Measurements from ENCODE around the gene FSD1L. TPM values are rescaled to one million over a fixed set of nuclear protein-coding genes. Genes with fewer than 3 reads are reported as not detected.

The FSD1L gene
- polyA plus RNA-seq, 1 of the 3 experiments (the other 2 are of a cell fraction), result 0.76 TPM

- peaks cover 0 to 5% of the 10 kb centered on the region in 2 experiments; a peak in 2 of 4 replicates for H3K4me1 ChIP-seq (ENCODE audit: control insufficient read depth in 1 of 2, insufficient read depth in 2 of 2, low read depth in 1 of 2, low read length in 1 of 2)
- peaks cover 3 to 18% of the 10 kb centered on the region in 2 experiments for H3K36me3 ChIP-seq (replicated peaks in 1 of 2; ENCODE audit: control insufficient read depth in 1 of 2, insufficient read depth in 2 of 2, low read length in 1 of 2)
- no peak overlapping the region for H3K4me2 ChIP-seq
- DNase-seq, result no peak
- H3K27ac ChIP-seq (ENCODE audit: low read depth in 2 of 2, low read length in 1 of 2), result no peak overlapping the region
- no peak overlapping the region for H3K9ac ChIP-seq
- no peaks in the 10 kb centered on the region for H3K27me3 ChIP-seq (ENCODE audit: insufficient read depth)
- H3F3A ChIP-seq (replicated peaks; ENCODE audit: insufficient read depth), result peaks cover 4% of the 10 kb centered on the region
- no peak overlapping the region for H3K4me3 ChIP-seq (ENCODE audit: low read depth in 2 of 2, low read length in 1 of 2)
- H2AFZ ChIP-seq (ENCODE audit: low read depth), result no peak overlapping the region
- no peak for TF ChIP-seq REST (IDR thresholded peaks at IDR 0.05; ENCODE audit: low read depth, low read length)
- no peak for TF ChIP-seq MXI1 (IDR thresholded peaks at IDR 0.05; ENCODE audit: low read depth, low read length)
- TF ChIP-seq PBX3 (IDR thresholded peaks at IDR 0.05), result no peak
- TF ChIP-seq JUND (IDR thresholded peaks at IDR 0.05), result no peak
- POLR2A ChIA-PET, result no interaction called here
- peaks cover 10% of the 10 kb centered on the region; the same call in 1 of the 2 replicates for H3K79me2 ChIP-seq (ENCODE audit: insufficient read depth)
- CTCF ChIA-PET, result interaction anchor here (0.6 to 0.7 kb wide), 2 partner anchors 153 to 874 kb away, joined by 3 to 4 read pairs; no protein-coding TSS in a partner anchor
- H3K9me2 ChIP-seq, result no peaks in the 10 kb centered on the region; the same call in 1 of the 2 replicates
- no peaks in the 10 kb centered on the region for H4K20me1 ChIP-seq (ENCODE audit: insufficient read depth)
- H3K9me3 ChIP-seq, result no peaks in the 10 kb centered on the region
- WGBS (ENCODE audit: low lambda C conversion rate), result 95% methylated on average over 10 of the region's 10 CpGs
These were observed 106.2 kb downstream of the FSD1L start for GRCh38 chr9:105554042-105554441.

GRCh38 chr9:105557804-105558610, 110.2 kb downstream of the FSD1L start, which contains the start of gene FKTN:
Gene FKTN (plus strand): TSS chr9:105558131. CDS start chr9:105575033, 16,902 bp downstream.
- 2% methylated on average over 33 of the region's 49 CpGs for WGBS (ENCODE audit: low lambda C conversion rate)
- Histone ChIP-seq H4K20me1 (ENCODE audit: insufficient read depth) (no peaks in the 10 kb centered on the region), H3K9ac (peak within 1 kb of the TSS; percentile 74), H3K27me3 (ENCODE audit: insufficient read depth) (no peaks in the 10 kb centered on the region), H3K4me2 (peak within 1 kb of the TSS; percentile 84), H3K27ac (ENCODE audit: low read depth in 2 of 2, low read length in 1 of 2) (peak within 1 kb of the TSS; percentile 83 to 85), H3K4me1 (ENCODE audit: control insufficient read depth in 1 of 2, insufficient read depth in 2 of 2, low read depth in 1 of 2, low read length in 1 of 2) (peaks cover 0 to 7% of the 10 kb centered on the region in 2 experiments; a peak in 2 of 4 replicates), H3K4me3 (ENCODE audit: low read depth in 2 of 2, low read length in 1 of 2) (peak within 1 kb of the TSS; percentile 81 to 99), H3F3A (replicated peaks; ENCODE audit: insufficient read depth) (peaks cover 4% of the 10 kb centered on the region), H3K36me3 (replicated peaks in 1 of 2; ENCODE audit: control insufficient read depth in 1 of 2, insufficient read depth in 2 of 2, low read length in 1 of 2) (peaks cover 0 to 8% of the 10 kb centered on the region in 2 experiments), H3K9me3 (no peaks in the 10 kb centered on the region; the same call in 1 of the 2 replicates), H2AFZ (ENCODE audit: low read depth) (peak within 1 kb of the TSS; percentile 97), H3K79me2 (ENCODE audit: insufficient read depth) (peaks cover 17% of the 10 kb centered on the region), H3K9me2 (no peaks in the 10 kb centered on the region)
- CTCF ChIA-PET, result interaction anchor here (1.6 kb wide), 1 partner anchor 26 kb away, joined by 4 read pairs; no protein-coding TSS in a partner anchor
- DNase-seq, result peak; percentile 86
- POLR2A ChIA-PET, result no interaction called here
- TF ChIP-seq MXI1 (IDR thresholded peaks at IDR 0.05; ENCODE audit: low read depth, low read length), result peak; percentile 78
- peak; percentile 86 for TF ChIP-seq POLR2AphosphoS5 (IDR thresholded peaks at IDR 0.05; ENCODE audit: low read depth, low read length)
- peak; percentile 31 for TF ChIP-seq CHD2 (IDR thresholded peaks at IDR 0.05; ENCODE audit: low read length, partially characterized antibody)
- peak; percentile 49; the same call in 1 of the 2 replicates for TF ChIP-seq YY1 (IDR thresholded peaks at IDR 0.05; ENCODE audit: low read depth)
- TF ChIP-seq NFIC (IDR thresholded peaks at IDR 0.05; ENCODE audit: borderline replicate concordance), result peak; percentile 56; the same call in 1 of the 2 replicates
- no peak for TF ChIP-seq NRF1 (IDR thresholded peaks at IDR 0.05; ENCODE audit: low read depth, low read length)
- peak; percentile 45; the same call in 1 of the 2 replicates for TF ChIP-seq RCOR1 (IDR thresholded peaks at IDR 0.05; ENCODE audit: low read length)
- TF ChIP-seq MAX (IDR thresholded peaks at IDR 0.05; ENCODE audit: low read depth), result peak; percentile 76
- no peak for TF ChIP-seq FOXM1 (IDR thresholded peaks at IDR 0.05; ENCODE audit: low read depth)
- TF ChIP-seq USF2 (IDR thresholded peaks at IDR 0.05; ENCODE audit: borderline replicate concordance, low read depth, low read length), result no peak
- peak; percentile 31; the same call in 1 of the 2 replicates for TF ChIP-seq TCF12 (IDR thresholded peaks at IDR 0.05)
- no peak for TF ChIP-seq FOXJ3 (CRISPR knock-in tag; IDR thresholded peaks at IDR 0.05)
- TF ChIP-seq TEAD4 (IDR thresholded peaks at IDR 0.05; ENCODE audit: borderline replicate concordance, insufficient read depth), result no peak
- no peak for TF ChIP-seq USF1 (IDR thresholded peaks at IDR 0.05; ENCODE audit: borderline replicate concordance, low read depth)
- TF ChIP-seq FOSL2 (IDR thresholded peaks at IDR 0.05; ENCODE audit: borderline replicate concordance, low read depth), result no peak
- TF ChIP-seq RFX5 (IDR thresholded peaks at IDR 0.05; ENCODE audit: low read length), result no peak

Data from SK-N-SH (cell line).